GM12878 (cell line): ENCODE results near the gene ETV6. TPM values are rescaled to one million over a fixed set of nuclear protein-coding genes. Genes with fewer than 3 reads are reported as not detected.

Experiments used
- ATAC-seq: fragments of 200-7000 bp; cut with Tn5 transposase; 3 replicates; pipeline ENCODE4 v1.9.1; 2020; ENCODE audit warnings: mild to moderate bottlenecking, moderate library complexity
- BruUV-seq: library from RNA; stranded (reverse); fragments of 400-500 nt; replicated peaks from 2 replicates; lab custom pipeline; 2021; lab: Mats Ljungman, UMichigan
- CTCF ChIA-PET: fragments of 300-600 bp; sonication (Branson Sonifier 250); formaldehyde crosslinking; extraction: SDS; loops from one replicate; lab custom pipeline; 2021; ENCODE audit warnings: inconsistent platforms; lab: Yijun Ruan, JAX
- POLR2A ChIA-PET: fragments of 350-600 bp; formaldehyde crosslinking; extraction: SDS; loops from one replicate; lab custom pipeline; 2021; ENCODE audit warnings: inconsistent platforms; lab: Charles Lee
- RAD21 ChIA-PET: fragments of 300-600 bp; sonication (Branson Sonifier 250); formaldehyde crosslinking; loops from one replicate; lab custom pipeline; 2023; ENCODE audit warnings: antibody characterized with exemption; ENCODE audit not compliant: unreplicated experiment; lab: Charles Lee
- SMC1A ChIA-PET: fragments of 300-600 bp; sonication (Branson Sonifier 250); formaldehyde crosslinking; loops from one replicate; lab custom pipeline; 2023; ENCODE audit not compliant: unreplicated experiment, uncharacterized antibody; lab: Charles Lee
- DNase-seq: peaks from one replicate; pipeline ENCODE4 v3.0.0-alpha.2; 2011; ENCODE audit warnings: low read depth, low spot score
- FAIRE-seq: peaks from 3 replicates; lab custom pipeline; 2011; peaks lifted over from hg19 to GRCh38; lab: Jason Lieb, UNC
- H2AFZ ChIP-seq: 2 replicates; pipeline ENCODE4 v1.6.0; 2011; ENCODE audit warnings: low read depth, low read length, control low read depth; ENCODE audit not compliant: control insufficient read depth
- H3K27ac ChIP-seq: 2 replicates; pipeline ENCODE4 v1.5.1; 2011; ENCODE audit warnings: control low read depth; ENCODE audit not compliant: control insufficient read depth, insufficient read depth
- H3K27me3 ChIP-seq, 2 experiments: replicated peaks in 1 of 2; 2 replicates each; pipeline versions ENCODE4 v1.6.0 to v1.6.1; 2011; ENCODE audit warnings: low read length in 1 of 2; ENCODE audit not compliant: control insufficient read depth in 2 of 2, insufficient read depth in 2 of 2
- H3K36me3 ChIP-seq, 2 experiments: 2 replicates each; pipeline ENCODE4 v1.5.1; 2011; ENCODE audit warnings: low read length in 1 of 2; ENCODE audit not compliant: control insufficient read depth in 2 of 2, insufficient read depth in 2 of 2
- H3K4me1 ChIP-seq: 2 replicates; pipeline ENCODE4 v1.6.1; 2011; ENCODE audit warnings: mild to moderate bottlenecking, low read length, moderate library complexity, mixed read lengths; ENCODE audit not compliant: control insufficient read depth, insufficient read depth
- H3K4me2 ChIP-seq: 2 replicates; pipeline ENCODE4 v1.6.0; 2011; ENCODE audit warnings: control low read depth; ENCODE audit not compliant: control insufficient read depth, insufficient read depth
- H3K4me3 ChIP-seq: fragments of 200-600 bp; sonication (generic); 2 replicates; pipeline ENCODE4 v1.5.1; 2016
- H3K79me2 ChIP-seq: 2 replicates; pipeline ENCODE4 v1.6.0; 2011; ENCODE audit warnings: low read length; ENCODE audit not compliant: control insufficient read depth, insufficient read depth
- H3K9ac ChIP-seq: 2 replicates; pipeline ENCODE4 v1.8.0; 2011; ENCODE audit warnings: low read length, control low read depth, mixed read lengths; ENCODE audit not compliant: control insufficient read depth, insufficient read depth
- H3K9me3 ChIP-seq: replicated peaks from 3 replicates; pipeline ENCODE4 v1.5.1; 2011; ENCODE audit warnings: mild to moderate bottlenecking, low read length; ENCODE audit not compliant: control insufficient read depth, insufficient read depth
- H4K20me1 ChIP-seq: 2 replicates; pipeline ENCODE4 v1.6.0; 2011; ENCODE audit not compliant: control insufficient read depth, insufficient read depth
- ATF7 ChIP-seq: fragments of 450-650 bp; IDR thresholded peaks from 2 replicates; pipeline ENCODE4 v1.6.1; 2016; ENCODE audit warnings: low read depth, mild to moderate bottlenecking
- BCL3 ChIP-seq: IDR thresholded peaks from 2 replicates; pipeline ENCODE4 v1.6.1; 2011; ENCODE audit warnings: borderline replicate concordance, low read depth, mild to moderate bottlenecking, moderate library complexity, low read length; ENCODE audit not compliant: insufficient read depth, poor library complexity, severe bottlenecking
- BRCA1 ChIP-seq: IDR thresholded peaks from 2 replicates; pipeline ENCODE4 v1.6.1; 2011; ENCODE audit warnings: low read depth, low read length, improper control_type of control experiment
- CHD2 ChIP-seq: IDR thresholded peaks from 2 replicates; pipeline ENCODE4 v1.6.1; 2011; ENCODE audit warnings: low read depth, low read length, improper control_type of control experiment, borderline replicate concordance
- DPF2 ChIP-seq: fragments of 450-650 bp; IDR thresholded peaks from 2 replicates; pipeline ENCODE4 v1.6.1; 2017; ENCODE audit warnings: mild to moderate bottlenecking
- EP300 ChIP-seq, 2 experiments: fragments of 150-350 bp in 1 of 2; IDR thresholded peaks; 2 replicates each; pipeline ENCODE4 v1.6.1; 2011 to 2012; ENCODE audit warnings: low read depth in 2 of 2, low read length in 2 of 2, borderline replicate concordance in 1 of 2, improper control_type of control experiment in 1 of 2, inconsistent platforms in 1 of 2; ENCODE audit not compliant: control insufficient read depth in 1 of 2
- HDGF ChIP-seq: fragments of 450-650 bp; IDR thresholded peaks from 2 replicates; pipeline ENCODE4 v1.6.1; 2016; ENCODE audit warnings: antibody characterized with exemption
- IRF5 ChIP-seq: fragments of 450-650 bp; IDR thresholded peaks from 2 replicates; pipeline ENCODE4 v1.6.1; 2017; ENCODE audit warnings: borderline replicate concordance
- PML ChIP-seq: IDR thresholded peaks from 2 replicates; pipeline ENCODE4 v1.6.1; 2012; ENCODE audit warnings: low read length, inconsistent platforms
- RFX5 ChIP-seq: IDR thresholded peaks from 2 replicates; pipeline ENCODE4 v1.6.1; 2011; ENCODE audit warnings: low read depth, low read length, improper control_type of control experiment
- SIX5 ChIP-seq: IDR thresholded peaks from 2 replicates; pipeline ENCODE4 v1.6.1; 2011; ENCODE audit warnings: mild to moderate bottlenecking, low read depth, low read length, moderate library complexity; ENCODE audit not compliant: severe bottlenecking
- SMAD1 ChIP-seq: fragments of 450-650 bp; IDR thresholded peaks from 2 replicates; pipeline ENCODE4 v1.6.1; 2018; ENCODE audit warnings: mild to moderate bottlenecking, low read depth; ENCODE audit not compliant: partially characterized antibody
- SMARCA5 ChIP-seq: fragments of 450-650 bp; IDR thresholded peaks from 2 replicates; pipeline ENCODE4 v1.6.1; 2017; ENCODE audit warnings: mild to moderate bottlenecking
- TCF3 ChIP-seq: IDR thresholded peaks from 2 replicates; pipeline ENCODE4 v1.6.1; 2012; ENCODE audit warnings: low read depth, mild to moderate bottlenecking, low read length, borderline replicate concordance; ENCODE audit not compliant: insufficient read depth
- WRNIP1 ChIP-seq: IDR thresholded peaks from 2 replicates; pipeline ENCODE4 v1.6.1; 2011; ENCODE audit warnings: low read depth, low read length, improper control_type of control experiment, borderline replicate concordance
- ZBTB11 ChIP-seq: fragments of 450-650 bp; formaldehyde crosslinking; IDR thresholded peaks from 2 replicates; pipeline ENCODE4 v1.5.0; 2022; ENCODE audit warnings: mild to moderate bottlenecking, missing genetic modification characterization
- ZNF207 ChIP-seq: fragments of 450-650 bp; IDR thresholded peaks from 2 replicates; pipeline ENCODE4 v1.6.1; 2014; ENCODE audit warnings: antibody characterized with exemption, mild to moderate bottlenecking, borderline replicate concordance
- ZNF622 ChIP-seq: fragments of 450-650 bp; IDR thresholded peaks from 2 replicates; pipeline ENCODE4 v1.6.1; 2017; ENCODE audit warnings: mild to moderate bottlenecking, inconsistent platforms
- WGBS: methylation state at CpG from one replicate; pipeline ENCODE4 v1.1.6; 2016; ENCODE audit warnings: low lambda C conversion rate; ENCODE audit not compliant: insufficient replicate concordance, insufficient coverage; ENCODE audit errors: missing lambda C conversion rate; 5-methylcytosine and 5-hydroxymethylcytosine counted together
- in situ Hi-C: fragments of 300-500 bp; cut with MboI; formaldehyde crosslinking; loops from 9 replicates; pipeline ENCODE4 v1.14.3; 2018; ENCODE audit warnings: mixed read lengths
- intact Hi-C: fragments of 100-400 bp; cut with micrococcal nuclease; formaldehyde crosslinking; loops from one replicate; pipeline ENCODE4 v1.14.2; 2022; ENCODE audit not compliant: unreplicated experiment
- polyA plus RNA-seq, 11 experiments: library from polyadenylated mRNA; depleted of rRNA in 4 of 11; unstranded in 6 of 11; stranded (reverse) in 5 of 11; fragments of >200 nt; fragmentation: Nextera tagmentation in 4 of 11; fragmentation: Illumina TruSeq in 1 of 11; extraction: Ambion mirVana in 4 of 11; extraction: Trizol in 1 of 11; gene quantifications; 1 replicate in 1 of 11; 2 replicates in 10 of 11; pipeline versions ENCODE4 v1.2.1 to v1.2.3, GENCODE V29; 2011 to 2016; ENCODE audit warnings: inconsistent platforms in 2 of 11, missing spikeins in 2 of 11, low read depth in 1 of 11
- total RNA-seq, 4 experiments: library from RNA; depleted of rRNA in 3 of 4; stranded (reverse); fragments of >200 nt in 3 of 4; fragmentation: Illumina TruSeq in 1 of 4; extraction: Trizol in 1 of 4; gene quantifications; 2 replicates each; pipeline versions ENCODE4 v1.2.1 to v1.2.3, GENCODE V29; 2013 to 2021

Gene ETV6
- total and polyA plus RNA-seq, 10 of the 15 experiments (the other 5 are each of a cell fraction or from before 2014, with no cell fraction given): 6.6 to 74.8 (median 24.6) TPM

- TF ChIP-seq BCL3 (no peak), BRCA1 (no peak), TCF3 (no peak), CHD2 (no peak)
These were observed 49.3 kb downstream of the ETV6 start (continued) for GRCh38 chr12:11698729-11699128.

GRCh38 chr12:11701433-11701832 lies 52.0 kb downstream of the ETV6 start:
- RAD21 ChIA-PET: no interaction called here
- Histone ChIP-seq H3K9me3 (peaks cover 7% of the 10 kb centered on the region; the same call in 2 of the 3 replicates), H3K27ac (no peak overlapping the region), H2AFZ (no peak overlapping the region), H3K4me1 (peaks cover 21% of the 10 kb centered on the region), H3K27me3 (no peaks in the 10 kb centered on the region), H3K79me2 (peaks cover 90% of the 10 kb centered on the region), H3K9ac (no peak overlapping the region), H4K20me1 (no peaks in the 10 kb centered on the region), H3K36me3 (peaks cover under 1 to 21% of the 10 kb centered on the region in 2 experiments), H3K4me3 (no peak overlapping the region), H3K4me2 (no peak overlapping the region; the same call in 1 of the 2 replicates)
- WGBS: 97% methylated on average over 6 of the region's 6 CpGs
- intact Hi-C loops: no loop called here
- in situ Hi-C loops: no loop called here
- SMC1A ChIA-PET: interaction anchor here (1.0 to 6.6 kb wide), 4 partner anchors 17 to 115 kb away, joined by 3 to 35 read pairs (median 4); no protein-coding TSS in a partner anchor
- CTCF ChIA-PET: interaction anchor here (1.1 to 2.2 kb wide), 2 partner anchors 16 to 46 kb away, joined by 3 to 6 read pairs; no protein-coding TSS in a partner anchor
- no peak for FAIRE-seq
- no peak; the same call in 2 of the 3 replicates for ATAC-seq
- POLR2A ChIA-PET: interaction anchor here (0.6 to 2.6 kb wide), 2 partner anchors 16 to 72 kb away, joined by 4 to 7 read pairs; no protein-coding TSS in a partner anchor
- BruUV-seq: no TSS peak
- DNase-seq: no peak
- TF ChIP-seq PML (no peak), ZNF207 (no peak), SIX5 (no peak), SMAD1 (no peak), HDGF (no peak), RFX5 (no peak), EP300 (IDR thresholded peaks at IDR 0.05; ENCODE audit: borderline replicate concordance in 1 of 2, control insufficient read depth in 1 of 2, low read depth in 2 of 2, low read length in 2 of 2) (no peak), ZNF622 (no peak), SMARCA5 (no peak), IRF5 (no peak), ATF7 (no peak), WRNIP1 (no peak), ZBTB11 (CRISPR knock-in tag) (no peak), DPF2 (no peak)
